Uterus (tissue), 4 donors: Measurements from ENCODE around the gene MYZAP. TPM values are rescaled to one million over a fixed set of nuclear protein-coding genes. Genes with fewer than 3 reads are reported as not detected.

Experiments
- DNase-seq, 2 donors: peaks; one replicate each; pipeline ENCODE4 v3.0.0-alpha.2; 2019 to 2020
- H3K27ac ChIP-seq, 2 donors: fragments of 200-600 bp; sonication (generic); 1 replicate in 1 of 2; 2 replicates in 1 of 2; pipeline ENCODE4 v1.5.1; 2016 to 2018
- H3K27me3 ChIP-seq, 2 donors: fragments of 200-600 bp; sonication (generic); one replicate each; pipeline ENCODE4 v1.5.1; 2018 to 2019; ENCODE audit warnings: control low read depth in 1 of 2
- H3K36me3 ChIP-seq, 2 donors: fragments of 200-600 bp; sonication (generic); one replicate each; pipeline ENCODE4 v1.5.1; 2019; ENCODE audit warnings: control low read depth in 1 of 2
- H3K4me1 ChIP-seq, 2 donors: fragments of 200-600 bp; sonication (generic); one replicate each; pipeline ENCODE4 v1.5.1; 2018 to 2019; ENCODE audit warnings: control low read depth in 1 of 2
- H3K4me3 ChIP-seq, 2 donors: fragments of 200-600 bp; sonication (generic); 1 replicate in 1 of 2; 2 replicates in 1 of 2; pipeline ENCODE4 v1.5.1; 2018 to 2019; ENCODE audit warnings: mild to moderate bottlenecking in 1 of 2
- H3K9me3 ChIP-seq, 2 donors: fragments of 200-600 bp; sonication (generic); one replicate each; pipeline ENCODE4 v1.5.1; 2019; ENCODE audit warnings: control low read depth in 1 of 2
- POLR2A ChIP-seq, 2 donors: fragments of 450-650 bp; IDR thresholded peaks; one replicate each; pipeline ENCODE4 v1.6.1; 2016; ENCODE audit warnings: antibody characterized with exemption in 2 of 2, mild to moderate bottlenecking in 1 of 2, moderate library complexity in 1 of 2
- intact Hi-C: fragments of 100-400 bp; cut with DNase I; formaldehyde crosslinking; loops from one replicate; pipeline ENCODE4 v1.15.1; 2023; ENCODE audit warnings: low total_unique reads
- total RNA-seq, 4 donors: library from RNA; depleted of rRNA in 3 of 4; stranded (reverse); fragments of >200 nt in 3 of 4; gene quantifications; one replicate each; pipeline versions ENCODE4 v1.1.0 to v1.2.4, GENCODE V29; 2014 to 2023
- TF ChIP-seq, protein P1 (sequence below), 4 experiments: fragments of 200-600 bp in 2 of 4; fragments of 450-650 bp in 2 of 4; sonication (generic) in 2 of 4; IDR thresholded peaks; one replicate each; pipeline ENCODE4 v1.5.1; 2016 to 2019; ENCODE audit warnings: antibody characterized with exemption in 4 of 4, mild to moderate bottlenecking in 2 of 4, moderate library complexity in 1 of 4
- donor health status: DM: yes; HTN: yes; CAD: no.

MYZAP gene
- total RNA-seq, 4 donors from 2014 or later: 7.7 to 22.5 (median 18.2) TPM

GRCh38 chr15:57556040-57556439 is 35.7 kb upstream of the MYZAP start:
- H3K36me3 ChIP-seq: no peaks in the 10 kb centered on the region
- intact Hi-C loops: loop anchor here (5.0 kb wide), 1 partner anchor 186 kb away; no protein-coding TSS in a partner anchor
- H3K27ac ChIP-seq: no peak overlapping the region
- no peaks in the 10 kb centered on the region for H3K4me1 ChIP-seq
- no peak overlapping the region for H3K4me3 ChIP-seq
- no peak for TF ChIP-seq POLR2A (IDR thresholded peaks at IDR 0.05)
- TF ChIP-seq, protein P1, sequence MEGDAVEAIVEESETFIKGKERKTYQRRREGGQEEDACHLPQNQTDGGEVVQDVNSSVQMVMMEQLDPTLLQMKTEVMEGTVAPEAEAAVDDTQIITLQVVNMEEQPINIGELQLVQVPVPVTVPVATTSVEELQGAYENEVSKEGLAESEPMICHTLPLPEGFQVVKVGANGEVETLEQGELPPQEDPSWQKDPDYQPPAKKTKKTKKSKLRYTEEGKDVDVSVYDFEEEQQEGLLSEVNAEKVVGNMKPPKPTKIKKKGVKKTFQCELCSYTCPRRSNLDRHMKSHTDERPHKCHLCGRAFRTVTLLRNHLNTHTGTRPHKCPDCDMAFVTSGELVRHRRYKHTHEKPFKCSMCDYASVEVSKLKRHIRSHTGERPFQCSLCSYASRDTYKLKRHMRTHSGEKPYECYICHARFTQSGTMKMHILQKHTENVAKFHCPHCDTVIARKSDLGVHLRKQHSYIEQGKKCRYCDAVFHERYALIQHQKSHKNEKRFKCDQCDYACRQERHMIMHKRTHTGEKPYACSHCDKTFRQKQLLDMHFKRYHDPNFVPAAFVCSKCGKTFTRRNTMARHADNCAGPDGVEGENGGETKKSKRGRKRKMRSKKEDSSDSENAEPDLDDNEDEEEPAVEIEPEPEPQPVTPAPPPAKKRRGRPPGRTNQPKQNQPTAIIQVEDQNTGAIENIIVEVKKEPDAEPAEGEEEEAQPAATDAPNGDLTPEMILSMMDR (IDR thresholded peaks at IDR 0.05): no peak
- DNase-seq: no peak
- no peaks in the 10 kb centered on the region for H3K9me3 ChIP-seq
- H3K27me3 ChIP-seq: no peaks in the 10 kb centered on the region

- no peaks in the 10 kb centered on the region for H3K27me3 ChIP-seq
- intact Hi-C loops: loop anchor here (5.0 kb wide), 1 partner anchor 185 kb away; no protein-coding TSS in a partner anchor
These were observed 34.4 kb upstream of the MYZAP start for GRCh38 chr15:57557267-57557666.

DNA sequence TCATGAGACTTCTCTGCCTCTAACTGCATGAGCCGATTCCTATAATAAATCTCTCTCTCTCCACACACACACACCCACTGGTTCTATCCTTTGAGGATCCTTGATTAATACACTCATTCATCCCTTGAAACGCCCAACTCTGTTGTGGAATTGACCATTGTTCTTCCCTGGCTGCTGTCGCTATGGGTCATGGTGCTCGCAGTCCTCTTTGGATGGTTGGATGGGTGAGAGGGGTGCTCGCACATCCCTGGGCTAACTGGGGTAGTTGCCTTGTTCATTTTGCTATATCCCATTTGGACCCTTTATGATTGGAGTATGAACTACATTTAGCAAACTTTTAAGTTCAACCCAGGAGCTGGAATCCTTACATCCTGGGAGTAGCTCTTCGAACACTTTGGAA is 33.9 kb upstream of the MYZAP start:
- TF ChIP-seq POLR2A (IDR thresholded peaks at IDR 0.05): no peak
- TF ChIP-seq, protein P1 (IDR thresholded peaks at IDR 0.05): no peak
- intact Hi-C loops: loop anchor here (5.0 kb wide), 1 partner anchor 184 kb away; no protein-coding TSS in a partner anchor
- no peak overlapping the region for H3K4me3 ChIP-seq

More at GRCh38 chr15:57557267-57557666, 34.4 kb upstream of the MYZAP start:
- Histone ChIP-seq H3K36me3 (no peaks in the 10 kb centered on the region), H3K9me3 (no peaks in the 10 kb centered on the region), H3K27ac (no peak overlapping the region), H3K4me3 (no peak overlapping the region), H3K4me1 (no peaks in the 10 kb centered on the region)
- TF ChIP-seq POLR2A (IDR thresholded peaks at IDR 0.05): no peak
- TF ChIP-seq, protein P1 (IDR thresholded peaks at IDR 0.05): no peak
- no peak for DNase-seq

DNA sequence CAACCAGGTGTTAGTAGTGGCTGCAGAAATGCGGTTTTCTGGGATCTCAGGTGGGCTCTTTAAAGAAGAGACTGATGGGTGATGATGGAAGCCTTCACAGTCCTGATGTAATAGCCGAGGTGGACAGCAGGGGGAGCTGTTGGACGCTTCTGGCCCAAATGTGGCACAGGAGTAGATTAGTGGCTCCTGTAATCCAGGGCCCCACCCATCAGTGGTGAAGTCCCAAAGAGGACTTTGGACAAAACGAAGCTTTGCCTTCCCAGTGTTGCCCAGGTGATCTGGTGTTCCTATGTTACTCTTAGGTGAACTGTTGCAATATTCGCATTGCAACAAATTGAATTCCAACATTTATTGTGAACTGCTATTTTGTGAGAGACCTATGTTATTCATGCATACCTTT is 31.8 kb upstream of the MYZAP start:
- H3K9me3 ChIP-seq: no peaks in the 10 kb centered on the region
- peak; percentile 61 for DNase-seq

More for the DNA sequence above, 33.9 kb upstream of the MYZAP start:
- Histone ChIP-seq H3K27ac (no peak overlapping the region), H3K36me3 (no peaks in the 10 kb centered on the region), H3K27me3 (no peaks in the 10 kb centered on the region), H3K4me1 (no peaks in the 10 kb centered on the region), H3K9me3 (no peaks in the 10 kb centered on the region)
- DNase-seq: no peak

GRCh38 chr15:57561041-57561711 is 30.5 kb upstream of the MYZAP start:
- no peaks in the 10 kb centered on the region for H3K4me1 ChIP-seq
- H3K4me3 ChIP-seq: no peak overlapping the region
- peak; percentile 66 to 80 for DNase-seq
- intact Hi-C loops: loop anchor here (5.0 kb wide), 1 partner anchor 51 kb away; no protein-coding TSS in a partner anchor
- TF ChIP-seq, protein P1 (IDR thresholded peaks at IDR 0.05): peak; percentile 89 to 96 (median 91)
- no peak for TF ChIP-seq POLR2A (IDR thresholded peaks at IDR 0.05)
- H3K27ac ChIP-seq: peak overlapping the region; percentile 55 to 56
- no peaks in the 10 kb centered on the region for H3K9me3 ChIP-seq
- no peaks in the 10 kb centered on the region for H3K36me3 ChIP-seq
- H3K27me3 ChIP-seq: no peaks in the 10 kb centered on the region

More for the DNA sequence above, 31.8 kb upstream of the MYZAP start:
- Histone ChIP-seq H3K4me1 (no peaks in the 10 kb centered on the region), H3K27ac (no peak overlapping the region), H3K4me3 (no peak overlapping the region), H3K27me3 (no peaks in the 10 kb centered on the region), H3K36me3 (no peaks in the 10 kb centered on the region)
- intact Hi-C loops: loop anchor here (5.0 kb wide), 2 partner anchors 52 to 182 kb away; no protein-coding TSS in a partner anchor
- TF ChIP-seq, protein P1 (IDR thresholded peaks at IDR 0.05): peak; percentile 75 to 90 (median 82)
- TF ChIP-seq POLR2A (IDR thresholded peaks at IDR 0.05): no peak
